Measurements from ENCODE around the gene TMEM158. TPM values are rescaled to one million over a fixed set of nuclear protein-coding genes. Genes with fewer than 3 reads are reported as not detected.

The TMEM158 gene
- total RNA-seq, 1 experiment from 2014 or later, result 7.5 TPM

- ChIA-PET CTCF (no interaction called here), POLR2A (ENCODE audit: unreplicated experiment) (no interaction called here)
- H3K27me3 ChIP-seq (ENCODE audit: insufficient read depth, low read depth), result no peaks in the 10 kb centered on the region
- TF ChIP-seq EZH2 (IDR thresholded peaks at IDR 0.05; ENCODE audit: low read depth), result no peak
- no peak for TF ChIP-seq CTCF (conservative IDR thresholded peaks at IDR 0.05)
- no peaks in the 10 kb centered on the region for H3K9me3 ChIP-seq (ENCODE audit: insufficient read depth, low read depth)
- no peak overlapping the region; the same call in 1 of the 2 replicates for H3K4me2 ChIP-seq
- BruUV-seq (replicated peaks), result no TSS peak
- H3K4me1 ChIP-seq (replicated peaks; ENCODE audit: insufficient read depth), result peaks cover 25% of the 10 kb centered on the region
- intact Hi-C loops (cut with micrococcal nuclease; ENCODE audit: unreplicated experiment), result loop anchor here (10.0 kb wide), 1 partner anchor 118 kb away; no protein-coding TSS in a partner anchor
- no peak for DNase-seq
- no peaks in the 10 kb centered on the region for H3K36me3 ChIP-seq (ENCODE audit: low read depth)
- no peaks in the 10 kb centered on the region for H4K20me1 ChIP-seq (ENCODE audit: insufficient read depth)
- no peak overlapping the region for H3K27ac ChIP-seq
- H3K9me2 ChIP-seq (ENCODE audit: insufficient read depth), result no peaks in the 10 kb centered on the region
- H2AFZ ChIP-seq, result 0 out of 2 replicates have a peak overlapping the region, but pooled peaks have one; percentile 52
- no peak overlapping the region for H3K4me3 ChIP-seq
- peaks cover 24% of the 10 kb centered on the region; the same call in 1 of the 2 replicates for H3F3A ChIP-seq (ENCODE audit: insufficient read depth, low read depth)
- peaks cover 19% of the 10 kb centered on the region for H3K79me2 ChIP-seq (ENCODE audit: low read depth)
Measured at GRCh38 chr3:45227071-45227820, 1.2 kb upstream of the TMEM158 start.

GRCh38 chr3:45225465-45226205, 452 bp downstream of the TMEM158 start:
- Histone ChIP-seq H3K9me3 (ENCODE audit: insufficient read depth, low read depth) (no peaks in the 10 kb centered on the region), H3F3A (ENCODE audit: insufficient read depth, low read depth) (peaks cover 24% of the 10 kb centered on the region; the same call in 1 of the 2 replicates), H3K9me2 (ENCODE audit: insufficient read depth) (no peaks in the 10 kb centered on the region), H3K79me2 (ENCODE audit: low read depth) (peaks cover 23% of the 10 kb centered on the region), H3K27me3 (ENCODE audit: insufficient read depth, low read depth) (no peaks in the 10 kb centered on the region), H3K4me2 (peak overlapping the region; percentile 88; the same call in 1 of the 2 replicates), H4K20me1 (ENCODE audit: insufficient read depth) (no peaks in the 10 kb centered on the region), H3K27ac (no peak overlapping the region), H2AFZ (no peak overlapping the region), H3K4me1 (replicated peaks; ENCODE audit: insufficient read depth) (peaks cover 25% of the 10 kb centered on the region), H3K36me3 (ENCODE audit: low read depth) (no peaks in the 10 kb centered on the region), H3K4me3 (peak overlapping the region; percentile 76; the same call in 1 of the 2 replicates)
- intact Hi-C loops (cut with micrococcal nuclease; ENCODE audit: unreplicated experiment), result loop anchor here (1.0 to 10.0 kb wide), 3 partner anchors 119 to 286 kb away; no protein-coding TSS in a partner anchor
- TF ChIP-seq CTCF (conservative IDR thresholded peaks at IDR 0.05) (no peak), EZH2 (IDR thresholded peaks at IDR 0.05; ENCODE audit: low read depth) (no peak)
- ChIA-PET POLR2A (ENCODE audit: unreplicated experiment) (interaction anchor here (0.6 kb wide), 1 partner anchor 58 kb away, joined by 11 read pairs; no protein-coding TSS in a partner anchor), CTCF (interaction anchor here (0.6 kb wide), 2 partner anchors 188 to 529 kb away, joined by 3 to 4 read pairs; no protein-coding TSS in a partner anchor)
- BruUV-seq (replicated peaks), result no TSS peak
- no peak for DNase-seq

GRCh38 chr3:45224824-45225464, 1.1 kb downstream of the TMEM158 start:
- ChIA-PET POLR2A (ENCODE audit: unreplicated experiment) (interaction anchor here (0.6 kb wide), 1 partner anchor 57 kb away, joined by 11 read pairs; no protein-coding TSS in a partner anchor), CTCF (interaction anchor here (0.6 kb wide), 2 partner anchors 188 to 530 kb away, joined by 3 to 4 read pairs; no protein-coding TSS in a partner anchor)
- peak overlapping the region; percentile 64; the same call in 1 of the 2 replicates for H3K27ac ChIP-seq
- no peaks in the 10 kb centered on the region for H3K9me3 ChIP-seq (ENCODE audit: insufficient read depth, low read depth)
- peaks cover 28% of the 10 kb centered on the region; the same call in 1 of the 2 replicates for H3F3A ChIP-seq (ENCODE audit: insufficient read depth, low read depth)
- TSS peak; percentile 69 for BruUV-seq (replicated peaks)
- H3K4me3 ChIP-seq, result peak overlapping the region; percentile 76
- peak overlapping the region; percentile 88 for H3K4me2 ChIP-seq
- intact Hi-C loops (cut with micrococcal nuclease; ENCODE audit: unreplicated experiment), result loop anchor here (1.0 to 10.0 kb wide), 4 partner anchors 120 to 286 kb away; no protein-coding TSS in a partner anchor
- H3K9me2 ChIP-seq (ENCODE audit: insufficient read depth), result no peaks in the 10 kb centered on the region
- DNase-seq, result peak in 1 of 2 experiments; percentile 78
- TF ChIP-seq EZH2 (IDR thresholded peaks at IDR 0.05; ENCODE audit: low read depth) (no peak), CTCF (conservative IDR thresholded peaks at IDR 0.05) (peak; percentile 39)
- peaks cover 23% of the 10 kb centered on the region for H3K79me2 ChIP-seq (ENCODE audit: low read depth)
- peak overlapping the region; percentile 85 for H2AFZ ChIP-seq
- no peaks in the 10 kb centered on the region for H4K20me1 ChIP-seq (ENCODE audit: insufficient read depth)
- no peaks in the 10 kb centered on the region for H3K36me3 ChIP-seq (ENCODE audit: low read depth)
- no peaks in the 10 kb centered on the region for H3K27me3 ChIP-seq (ENCODE audit: insufficient read depth, low read depth)
- peaks cover 30% of the 10 kb centered on the region for H3K4me1 ChIP-seq (replicated peaks; ENCODE audit: insufficient read depth)

All from PC-9 (cell line).